Uterus (tissue), 2 donors: ENCODE results near the gene NEIL1.
"Not testable (repeated sequence)": the region's sequence is repeated elsewhere in the genome, so short reads cannot be mapped to it uniquely, and the experiment has no call there.

Experiments
- POLR2A ChIP-seq, 2 donors: fragments of 450-650 bp; IDR thresholded peaks; one replicate each; pipeline ENCODE4 v1.6.1; 2016; ENCODE audit warnings: antibody characterized with exemption in 2 of 2, mild to moderate bottlenecking in 1 of 2, moderate library complexity in 1 of 2
- TF ChIP-seq, protein P1 (sequence below), 4 experiments: fragments of 200-600 bp in 2 of 4; fragments of 450-650 bp in 2 of 4; sonication (generic) in 2 of 4; IDR thresholded peaks; one replicate each; pipeline ENCODE4 v1.5.1; 2016 to 2019; ENCODE audit warnings: antibody characterized with exemption in 4 of 4, mild to moderate bottlenecking in 2 of 4, moderate library complexity in 1 of 4

DNA sequence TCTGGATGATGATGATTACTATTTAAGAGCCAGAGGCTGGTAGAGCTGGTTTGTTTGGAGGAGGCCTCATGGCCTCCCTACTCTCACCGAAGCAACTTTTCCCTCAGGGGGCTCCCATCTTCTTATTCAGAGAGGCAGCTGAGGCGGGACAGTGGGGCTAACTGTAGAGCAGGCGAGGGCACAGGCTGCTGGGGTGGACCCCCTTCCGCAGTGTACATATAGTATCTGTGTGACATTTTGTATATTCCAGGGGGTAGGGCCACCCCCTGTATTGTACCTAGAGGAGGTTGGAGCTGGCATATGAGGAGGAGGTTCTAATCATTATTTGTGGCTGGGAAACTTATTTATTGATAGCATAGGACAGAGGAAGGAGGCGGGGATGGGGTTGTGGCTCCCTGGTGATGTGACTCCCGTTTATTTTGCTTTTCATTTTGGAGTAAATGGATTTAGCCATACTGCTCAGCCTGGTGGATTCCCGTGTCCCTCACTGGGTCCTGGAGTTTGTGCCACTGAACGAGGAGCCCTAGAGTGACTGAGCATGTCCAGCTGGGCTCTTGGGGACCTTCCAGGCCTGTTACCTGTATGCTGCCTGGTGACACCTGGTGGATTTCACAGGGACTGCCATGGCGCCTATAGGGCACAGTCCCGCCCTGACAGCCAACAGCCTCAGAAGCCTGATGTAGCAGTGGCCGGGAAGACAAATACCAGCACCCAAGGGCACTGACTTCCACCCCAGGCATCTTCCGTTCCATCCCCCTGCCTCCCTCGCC lies 48.1 kb upstream of the NEIL1 start:
- TF ChIP-seq, protein P1, sequence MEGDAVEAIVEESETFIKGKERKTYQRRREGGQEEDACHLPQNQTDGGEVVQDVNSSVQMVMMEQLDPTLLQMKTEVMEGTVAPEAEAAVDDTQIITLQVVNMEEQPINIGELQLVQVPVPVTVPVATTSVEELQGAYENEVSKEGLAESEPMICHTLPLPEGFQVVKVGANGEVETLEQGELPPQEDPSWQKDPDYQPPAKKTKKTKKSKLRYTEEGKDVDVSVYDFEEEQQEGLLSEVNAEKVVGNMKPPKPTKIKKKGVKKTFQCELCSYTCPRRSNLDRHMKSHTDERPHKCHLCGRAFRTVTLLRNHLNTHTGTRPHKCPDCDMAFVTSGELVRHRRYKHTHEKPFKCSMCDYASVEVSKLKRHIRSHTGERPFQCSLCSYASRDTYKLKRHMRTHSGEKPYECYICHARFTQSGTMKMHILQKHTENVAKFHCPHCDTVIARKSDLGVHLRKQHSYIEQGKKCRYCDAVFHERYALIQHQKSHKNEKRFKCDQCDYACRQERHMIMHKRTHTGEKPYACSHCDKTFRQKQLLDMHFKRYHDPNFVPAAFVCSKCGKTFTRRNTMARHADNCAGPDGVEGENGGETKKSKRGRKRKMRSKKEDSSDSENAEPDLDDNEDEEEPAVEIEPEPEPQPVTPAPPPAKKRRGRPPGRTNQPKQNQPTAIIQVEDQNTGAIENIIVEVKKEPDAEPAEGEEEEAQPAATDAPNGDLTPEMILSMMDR (IDR thresholded peaks at IDR 0.05): not testable (repeated sequence)
- not testable (repeated sequence) for TF ChIP-seq POLR2A (IDR thresholded peaks at IDR 0.05)
